WTC11 (cell line): ENCODE data around the gene ABCC3. TPM values are rescaled to one million over a fixed set of nuclear protein-coding genes. Genes with fewer than 3 reads are reported as not detected.
"Not testable (repeated sequence)": the region's sequence is repeated elsewhere in the genome, so short reads cannot be mapped to it uniquely, and the experiment has no call there.

ENCODE experiments used
- ATAC-seq: fragments of 200-7000 bp; cut with Tn5 transposase; 2 replicates; pipeline ENCODE4 v1.10.0; 2021; ENCODE audit warnings: mild to moderate bottlenecking, moderate library complexity
- CTCF ChIA-PET: fragments of 300-600 bp; sonication (Branson Sonifier 250); formaldehyde crosslinking; loops from one replicate; lab custom pipeline; 2021; ENCODE audit warnings: antibody characterized with exemption; lab: Charles Lee
- POLR2A ChIA-PET: fragments of 350-600 bp; sonication (Branson Sonifier 250); formaldehyde crosslinking; loops from one replicate; lab custom pipeline; 2021; ENCODE audit warnings: antibody characterized with exemption; lab: Charles Lee
- DNase-seq: peaks from one replicate; pipeline ENCODE4 v3.0.0; 2021; ENCODE audit warnings: low spot score
- H3K27ac Mint-ChIP-seq: 2 replicates; pipeline ENCODE4 v1.8.0; 2021; ENCODE audit warnings: mixed read lengths
- H3K27me3 Mint-ChIP-seq: 2 replicates; pipeline ENCODE4 v1.8.0; 2021; ENCODE audit warnings: low read depth, mild to moderate bottlenecking, moderate library complexity, mixed read lengths
- H3K36me3 Mint-ChIP-seq: 2 replicates; pipeline ENCODE4 v1.8.0; 2021; ENCODE audit warnings: mixed read lengths
- H3K4me1 Mint-ChIP-seq: 2 replicates; pipeline ENCODE4 v1.8.0; 2022; ENCODE audit warnings: mixed read lengths
- H3K4me3 Mint-ChIP-seq: 2 replicates; pipeline ENCODE4 v1.8.0; 2021; ENCODE audit warnings: mild to moderate bottlenecking, moderate library complexity, mixed read lengths
- H3K9me3 Mint-ChIP-seq: 2 replicates; pipeline ENCODE4 v1.8.0; 2021; ENCODE audit warnings: mixed read lengths
- ELF4 ChIP-seq: sonication (generic); formaldehyde crosslinking; IDR thresholded peaks from 2 replicates; pipeline ENCODE4 v1.8.1; 2022; ENCODE audit warnings: low read depth, mild to moderate bottlenecking, moderate library complexity, missing genetic modification reagents
- FOXK1 ChIP-seq: sonication (generic); formaldehyde crosslinking; IDR thresholded peaks from 2 replicates; pipeline ENCODE4 v1.8.0; 2022; ENCODE audit warnings: mild to moderate bottlenecking, moderate library complexity, missing genetic modification reagents
- GRHL2 ChIP-seq: fragments of 250-450 bp; sonication (Bioruptor Pico); IDR thresholded peaks from 2 replicates; pipeline ENCODE4 v1.8.0; 2022; ENCODE audit warnings: mild to moderate bottlenecking, moderate library complexity; ENCODE audit not compliant: insufficient replicate concordance, severe bottlenecking
- IRF2 ChIP-seq: sonication (generic); formaldehyde crosslinking; IDR thresholded peaks from 2 replicates; pipeline ENCODE4 v1.8.0; 2022; ENCODE audit warnings: low read depth, missing genetic modification reagents, borderline replicate concordance
- JUN ChIP-seq: sonication (generic); formaldehyde crosslinking; IDR thresholded peaks from 2 replicates; pipeline ENCODE4 v1.8.0; 2023; ENCODE audit warnings: mild to moderate bottlenecking, missing genetic modification reagents
- NFYB ChIP-seq: sonication (generic); formaldehyde crosslinking; conservative IDR thresholded peaks from 2 replicates; pipeline ENCODE4 v1.8.0; 2022; ENCODE audit warnings: low read depth, missing genetic modification reagents
- RORB ChIP-seq: fragments of 250-450 bp; sonication (Bioruptor Pico); IDR thresholded peaks from 2 replicates; pipeline ENCODE4 v1.9.0; 2021; ENCODE audit warnings: mild to moderate bottlenecking
- SMAD3 ChIP-seq: sonication (generic); formaldehyde crosslinking; IDR thresholded peaks from 2 replicates; pipeline ENCODE4 v1.8.0; 2022; ENCODE audit warnings: missing genetic modification reagents, mild to moderate bottlenecking, borderline replicate concordance
- TP53 ChIP-seq: sonication (generic); formaldehyde crosslinking; IDR thresholded peaks from 2 replicates; pipeline ENCODE4 v1.8.1; 2023; ENCODE audit warnings: mild to moderate bottlenecking, missing genetic modification reagents
- ZBTB21 ChIP-seq: sonication (generic); formaldehyde crosslinking; IDR thresholded peaks from 2 replicates; pipeline ENCODE4 v1.8.1; 2023; ENCODE audit warnings: mild to moderate bottlenecking, missing genetic modification reagents, borderline replicate concordance
- ZNF121 ChIP-seq: sonication (generic); formaldehyde crosslinking; IDR thresholded peaks from 2 replicates; pipeline ENCODE4 v1.8.0; 2023; ENCODE audit warnings: missing genetic modification reagents
- ZNF138 ChIP-seq: sonication (generic); formaldehyde crosslinking; conservative IDR thresholded peaks from 2 replicates; pipeline ENCODE4 v1.8.1; 2022; ENCODE audit warnings: mild to moderate bottlenecking, moderate library complexity, missing genetic modification reagents
- ZNF232 ChIP-seq: sonication (generic); formaldehyde crosslinking; IDR thresholded peaks from 2 replicates; pipeline ENCODE4 v1.8.0; 2022; ENCODE audit warnings: mild to moderate bottlenecking, missing genetic modification reagents
- ZNF396 ChIP-seq: fragments of 250-450 bp; sonication (Bioruptor Pico); IDR thresholded peaks from 2 replicates; pipeline ENCODE4 v1.8.0; 2021; ENCODE audit warnings: mild to moderate bottlenecking, moderate library complexity, borderline replicate concordance
- ZNF423 ChIP-seq: fragments of 250-450 bp; sonication (Bioruptor Pico); IDR thresholded peaks from 2 replicates; pipeline ENCODE4 v2.1.2; 2022; ENCODE audit warnings: mild to moderate bottlenecking, moderate library complexity
- total RNA-seq: library from RNA; stranded (reverse); gene quantifications from 3 replicates; pipeline ENCODE4 v1.2.3, GENCODE V29; 2021
- TF ChIP-seq, protein P1 (sequence below): sonication (generic); formaldehyde crosslinking; IDR thresholded peaks from 2 replicates; pipeline ENCODE4 v1.8.0; 2022; ENCODE audit warnings: mild to moderate bottlenecking, missing genetic modification reagents
- TF ChIP-seq, protein P2 (sequence below): sonication (generic); formaldehyde crosslinking; IDR thresholded peaks from 2 replicates; pipeline ENCODE4 v1.8.1; 2023; ENCODE audit warnings: mild to moderate bottlenecking, missing genetic modification reagents, borderline replicate concordance
- TF ChIP-seq, protein P3 (sequence below): fragments of 250-450 bp; sonication (Bioruptor Pico); IDR thresholded peaks from 2 replicates; pipeline ENCODE4 v1.9.0; 2021; ENCODE audit warnings: mild to moderate bottlenecking, borderline replicate concordance

Gene ABCC3
- total RNA-seq, 1 experiment from 2014 or later, result 0.92 TPM

DNA sequence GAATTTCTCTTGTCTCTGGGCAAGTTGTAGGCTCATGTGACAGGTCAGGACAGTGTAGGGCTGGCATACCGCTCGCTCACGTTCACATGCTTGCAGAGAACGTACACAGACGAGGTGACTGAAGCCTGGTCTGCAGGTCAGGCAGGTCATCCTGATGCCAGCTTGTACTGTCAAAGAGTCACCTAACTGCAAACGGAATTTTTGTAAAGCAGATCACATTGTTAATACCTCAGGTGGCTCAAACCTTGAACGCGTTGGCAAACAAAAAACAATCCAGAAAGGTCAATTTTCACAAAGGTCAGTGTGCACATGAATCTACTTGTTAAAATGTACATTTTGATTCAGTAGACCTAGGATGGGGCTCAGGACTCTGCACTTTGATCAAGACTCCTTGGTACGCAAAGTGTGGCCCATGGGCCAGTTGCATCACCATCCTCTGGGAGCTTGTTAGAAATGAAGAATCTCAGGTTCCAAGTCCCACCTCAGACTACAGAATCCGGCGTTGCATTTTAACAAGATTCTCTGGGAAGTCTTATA is 44.4 kb downstream of the ABCC3 start:
- no peak for DNase-seq
- Mint-ChIP-seq H3K27ac (no peak overlapping the region), H3K4me3 (no peak overlapping the region), H3K36me3 (no peaks in the 10 kb centered on the region), H3K9me3 (no peaks in the 10 kb centered on the region), H3K27me3 (no peaks in the 10 kb centered on the region; the same call in 1 of the 2 replicates), H3K4me1 (peaks cover 9% of the 10 kb centered on the region)
- CTCF ChIA-PET, result interaction anchor here (0.9 kb wide), 1 partner anchor 19 kb away, joined by 3 read pairs; no protein-coding TSS in a partner anchor
- TF ChIP-seq ZNF121 (CRISPR knock-in tag) (no peak), ELF4 (CRISPR knock-in tag) (no peak), SMAD3 (CRISPR knock-in tag) (no peak), RORB (no peak), IRF2 (CRISPR knock-in tag) (no peak), TP53 (CRISPR knock-in tag) (no peak), ZNF232 (CRISPR knock-in tag) (no peak)
- TF ChIP-seq, protein P1, sequence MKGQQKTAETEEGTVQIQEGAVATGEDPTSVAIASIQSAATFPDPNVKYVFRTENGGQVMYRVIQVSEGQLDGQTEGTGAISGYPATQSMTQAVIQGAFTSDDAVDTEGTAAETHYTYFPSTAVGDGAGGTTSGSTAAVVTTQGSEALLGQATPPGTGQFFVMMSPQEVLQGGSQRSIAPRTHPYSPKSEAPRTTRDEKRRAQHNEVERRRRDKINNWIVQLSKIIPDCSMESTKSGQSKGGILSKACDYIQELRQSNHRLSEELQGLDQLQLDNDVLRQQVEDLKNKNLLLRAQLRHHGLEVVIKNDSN, result no peak
- POLR2A ChIA-PET, result no interaction called here
- ATAC-seq, result no peak

DNA sequence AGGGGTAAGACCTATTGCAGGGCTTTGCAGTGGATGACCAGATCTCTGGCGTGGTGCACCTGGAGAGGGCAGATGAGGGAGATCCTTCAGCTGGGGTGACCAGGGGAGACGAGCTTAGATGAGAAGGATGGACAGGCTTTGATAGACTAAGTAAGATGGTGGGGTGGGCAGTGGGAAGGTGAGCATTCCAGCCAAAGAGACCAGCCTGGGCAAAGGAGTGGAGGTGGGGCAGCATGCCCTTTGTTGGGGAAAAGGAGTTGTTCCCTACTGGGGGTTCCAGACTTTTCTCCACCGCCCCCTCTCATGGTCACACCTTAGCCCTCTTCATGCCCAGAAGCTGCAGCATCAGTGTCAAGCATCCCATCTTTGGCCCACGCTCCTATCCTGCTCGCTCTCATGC is 45.4 kb downstream of the ABCC3 start:
- no peak for ATAC-seq
- POLR2A ChIA-PET, result interaction anchor here (0.5 kb wide), 1 partner anchor 15 kb away, joined by 3 read pairs; no protein-coding TSS in a partner anchor
- CTCF ChIA-PET, result no interaction called here
- H3K9me3 Mint-ChIP-seq, result no peaks in the 10 kb centered on the region
- H3K4me1 Mint-ChIP-seq, result peaks cover 17% of the 10 kb centered on the region
- TF ChIP-seq NFYB, result no peak
- TF ChIP-seq, protein P2, sequence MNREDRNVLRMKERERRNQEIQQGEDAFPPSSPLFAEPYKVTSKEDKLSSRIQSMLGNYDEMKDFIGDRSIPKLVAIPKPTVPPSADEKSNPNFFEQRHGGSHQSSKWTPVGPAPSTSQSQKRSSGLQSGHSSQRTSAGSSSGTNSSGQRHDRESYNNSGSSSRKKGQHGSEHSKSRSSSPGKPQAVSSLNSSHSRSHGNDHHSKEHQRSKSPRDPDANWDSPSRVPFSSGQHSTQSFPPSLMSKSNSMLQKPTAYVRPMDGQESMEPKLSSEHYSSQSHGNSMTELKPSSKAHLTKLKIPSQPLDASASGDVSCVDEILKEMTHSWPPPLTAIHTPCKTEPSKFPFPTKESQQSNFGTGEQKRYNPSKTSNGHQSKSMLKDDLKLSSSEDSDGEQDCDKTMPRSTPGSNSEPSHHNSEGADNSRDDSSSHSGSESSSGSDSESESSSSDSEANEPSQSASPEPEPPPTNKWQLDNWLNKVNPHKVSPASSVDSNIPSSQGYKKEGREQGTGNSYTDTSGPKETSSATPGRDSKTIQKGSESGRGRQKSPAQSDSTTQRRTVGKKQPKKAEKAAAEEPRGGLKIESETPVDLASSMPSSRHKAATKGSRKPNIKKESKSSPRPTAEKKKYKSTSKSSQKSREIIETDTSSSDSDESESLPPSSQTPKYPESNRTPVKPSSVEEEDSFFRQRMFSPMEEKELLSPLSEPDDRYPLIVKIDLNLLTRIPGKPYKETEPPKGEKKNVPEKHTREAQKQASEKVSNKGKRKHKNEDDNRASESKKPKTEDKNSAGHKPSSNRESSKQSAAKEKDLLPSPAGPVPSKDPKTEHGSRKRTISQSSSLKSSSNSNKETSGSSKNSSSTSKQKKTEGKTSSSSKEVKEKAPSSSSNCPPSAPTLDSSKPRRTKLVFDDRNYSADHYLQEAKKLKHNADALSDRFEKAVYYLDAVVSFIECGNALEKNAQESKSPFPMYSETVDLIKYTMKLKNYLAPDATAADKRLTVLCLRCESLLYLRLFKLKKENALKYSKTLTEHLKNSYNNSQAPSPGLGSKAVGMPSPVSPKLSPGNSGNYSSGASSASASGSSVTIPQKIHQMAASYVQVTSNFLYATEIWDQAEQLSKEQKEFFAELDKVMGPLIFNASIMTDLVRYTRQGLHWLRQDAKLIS (CRISPR knock-in tag), result no peak
- no peak for TF ChIP-seq FOXK1
- no peak for TF ChIP-seq ZNF396 (CRISPR knock-in tag)
- no peak for TF ChIP-seq ZBTB21 (CRISPR knock-in tag)
- no peak for TF ChIP-seq ZNF138 (CRISPR knock-in tag)
- TF ChIP-seq JUN (CRISPR knock-in tag), result no peak
- TF ChIP-seq GRHL2 (CRISPR knock-in tag), result no peak
- TF ChIP-seq, protein P3, sequence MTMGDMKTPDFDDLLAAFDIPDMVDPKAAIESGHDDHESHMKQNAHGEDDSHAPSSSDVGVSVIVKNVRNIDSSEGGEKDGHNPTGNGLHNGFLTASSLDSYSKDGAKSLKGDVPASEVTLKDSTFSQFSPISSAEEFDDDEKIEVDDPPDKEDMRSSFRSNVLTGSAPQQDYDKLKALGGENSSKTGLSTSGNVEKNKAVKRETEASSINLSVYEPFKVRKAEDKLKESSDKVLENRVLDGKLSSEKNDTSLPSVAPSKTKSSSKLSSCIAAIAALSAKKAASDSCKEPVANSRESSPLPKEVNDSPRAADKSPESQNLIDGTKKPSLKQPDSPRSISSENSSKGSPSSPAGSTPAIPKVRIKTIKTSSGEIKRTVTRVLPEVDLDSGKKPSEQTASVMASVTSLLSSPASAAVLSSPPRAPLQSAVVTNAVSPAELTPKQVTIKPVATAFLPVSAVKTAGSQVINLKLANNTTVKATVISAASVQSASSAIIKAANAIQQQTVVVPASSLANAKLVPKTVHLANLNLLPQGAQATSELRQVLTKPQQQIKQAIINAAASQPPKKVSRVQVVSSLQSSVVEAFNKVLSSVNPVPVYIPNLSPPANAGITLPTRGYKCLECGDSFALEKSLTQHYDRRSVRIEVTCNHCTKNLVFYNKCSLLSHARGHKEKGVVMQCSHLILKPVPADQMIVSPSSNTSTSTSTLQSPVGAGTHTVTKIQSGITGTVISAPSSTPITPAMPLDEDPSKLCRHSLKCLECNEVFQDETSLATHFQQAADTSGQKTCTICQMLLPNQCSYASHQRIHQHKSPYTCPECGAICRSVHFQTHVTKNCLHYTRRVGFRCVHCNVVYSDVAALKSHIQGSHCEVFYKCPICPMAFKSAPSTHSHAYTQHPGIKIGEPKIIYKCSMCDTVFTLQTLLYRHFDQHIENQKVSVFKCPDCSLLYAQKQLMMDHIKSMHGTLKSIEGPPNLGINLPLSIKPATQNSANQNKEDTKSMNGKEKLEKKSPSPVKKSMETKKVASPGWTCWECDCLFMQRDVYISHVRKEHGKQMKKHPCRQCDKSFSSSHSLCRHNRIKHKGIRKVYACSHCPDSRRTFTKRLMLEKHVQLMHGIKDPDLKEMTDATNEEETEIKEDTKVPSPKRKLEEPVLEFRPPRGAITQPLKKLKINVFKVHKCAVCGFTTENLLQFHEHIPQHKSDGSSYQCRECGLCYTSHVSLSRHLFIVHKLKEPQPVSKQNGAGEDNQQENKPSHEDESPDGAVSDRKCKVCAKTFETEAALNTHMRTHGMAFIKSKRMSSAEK, result no peak
- TF ChIP-seq ZNF423 (CRISPR knock-in tag), result no peak
- TF ChIP-seq, all 79 proteins: peak for 0
- H3K4me3 Mint-ChIP-seq, result no peak overlapping the region
- no peak overlapping the region for H3K27ac Mint-ChIP-seq
- H3K36me3 Mint-ChIP-seq, result no peaks in the 10 kb centered on the region
- DNase-seq, result no peak
- H3K27me3 Mint-ChIP-seq, result no peaks in the 10 kb centered on the region

DNA sequence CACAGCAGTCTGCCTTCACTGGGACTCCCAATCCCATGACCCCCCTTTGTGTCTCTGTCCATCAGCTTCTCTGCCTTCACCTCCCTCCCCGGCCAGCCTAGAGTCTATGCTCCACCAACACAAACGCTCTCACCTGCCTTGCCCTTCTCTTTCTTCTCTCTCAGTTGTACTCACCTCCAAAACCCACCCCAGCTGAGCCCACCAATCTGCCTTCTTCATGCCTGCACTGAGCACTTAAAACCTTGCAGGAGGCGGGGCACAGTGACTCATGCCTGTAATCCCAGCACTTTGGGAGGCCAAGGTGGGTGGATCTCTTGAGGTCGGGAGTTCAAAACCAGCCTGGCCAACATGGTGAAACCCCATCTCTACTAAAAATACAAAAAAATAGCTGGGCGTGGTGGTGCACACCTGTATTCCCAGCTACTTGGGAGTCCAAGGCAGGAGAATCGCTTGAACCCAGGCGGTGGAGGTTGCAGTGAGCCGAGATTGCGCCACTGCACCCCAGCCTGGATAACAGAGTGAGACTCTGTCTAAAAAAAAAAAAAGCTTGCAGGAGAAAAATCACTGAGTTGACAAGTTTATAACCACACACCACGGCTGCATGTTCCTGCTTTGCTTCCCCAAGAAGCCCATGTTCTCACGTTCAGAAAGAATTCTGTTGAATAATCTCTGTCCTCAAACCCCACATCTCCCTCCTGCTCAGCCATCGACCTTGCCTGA is 46.0 kb downstream of the ABCC3 start:
- CTCF ChIA-PET, result interaction anchor here (0.9 to 1.2 kb wide), 3 partner anchors 11 to 130 kb away, joined by 3 to 8 read pairs (median 4); no protein-coding TSS in a partner anchor
- POLR2A ChIA-PET, result interaction anchor here (0.5 kb wide), 1 partner anchor 15 kb away, joined by 3 read pairs; no protein-coding TSS in a partner anchor
- H3K9me3 Mint-ChIP-seq, H3K4me3 Mint-ChIP-seq, H3K36me3 Mint-ChIP-seq, DNase-seq, H3K27ac Mint-ChIP-seq, H3K27me3 Mint-ChIP-seq, ATAC-seq: not testable (repeated sequence)
- H3K4me1 Mint-ChIP-seq, result peaks cover 18% of the 10 kb centered on the region
